Astrocyte (in vitro differentiated cells and primary cell): ENCODE results near the gene ZER1. TPM values are rescaled to one million over a fixed set of nuclear protein-coding genes. Genes with fewer than 3 reads are reported as not detected.

ENCODE experiments used
- DNase-seq: peaks from one replicate; pipeline ENCODE4 v3.0.0-alpha.2; 2010; ENCODE audit warnings: low read depth
- FAIRE-seq: peaks from 2 replicates; lab custom pipeline; 2011; peaks lifted over from hg19 to GRCh38; lab: Jason Lieb, UNC
- H2AFZ ChIP-seq: 2 replicates; pipeline ENCODE4 v1.6.0; 2012; ENCODE audit warnings: low read depth, low read length, inconsistent platforms
- H3K27ac ChIP-seq: 2 replicates; pipeline ENCODE4 v1.5.1; 2011; ENCODE audit warnings: low read depth, low read length, inconsistent platforms
- H3K27me3 ChIP-seq: 2 replicates; pipeline ENCODE4 v1.6.0; 2011; ENCODE audit warnings: low read length, inconsistent platforms; ENCODE audit not compliant: insufficient read depth
- H3K36me3 ChIP-seq: 2 replicates; pipeline ENCODE4 v1.5.1; 2011; ENCODE audit warnings: low read length, inconsistent platforms; ENCODE audit not compliant: insufficient read depth
- H3K4me1 ChIP-seq: 2 replicates; pipeline ENCODE4 v1.5.1; 2011; ENCODE audit warnings: low read length, inconsistent platforms; ENCODE audit not compliant: insufficient read depth
- H3K4me2 ChIP-seq: 2 replicates; pipeline ENCODE4 v1.6.0; 2012; ENCODE audit warnings: low read length, inconsistent platforms
- H3K4me3 ChIP-seq: 2 replicates; pipeline ENCODE4 v1.5.1; 2011; ENCODE audit warnings: low read depth, mild to moderate bottlenecking, low read length, inconsistent platforms; ENCODE audit not compliant: insufficient read depth
- H3K79me2 ChIP-seq: 2 replicates; pipeline ENCODE4 v1.6.0; 2012; ENCODE audit warnings: mild to moderate bottlenecking, low read length, inconsistent platforms; ENCODE audit not compliant: insufficient read depth
- H3K9ac ChIP-seq: 2 replicates; pipeline ENCODE4 v1.6.0; 2012; ENCODE audit warnings: mild to moderate bottlenecking, low read length, inconsistent platforms
- H3K9me3 ChIP-seq: 2 replicates; pipeline ENCODE4 v1.5.1; 2012; ENCODE audit warnings: low read depth, mild to moderate bottlenecking, low read length, inconsistent platforms; ENCODE audit not compliant: insufficient read depth
- H4K20me1 ChIP-seq: 2 replicates; pipeline ENCODE4 v1.6.0; 2012; ENCODE audit warnings: low read length, inconsistent platforms; ENCODE audit not compliant: insufficient read depth
- H3K27ac Mint-ChIP-seq: one replicate; pipeline ENCODE4 v1.8.0; 2021; ENCODE audit warnings: mild to moderate bottlenecking, mixed read lengths; ENCODE audit not compliant: unreplicated experiment
- H3K27me3 Mint-ChIP-seq: one replicate; pipeline ENCODE4 v1.8.0; 2021; ENCODE audit warnings: low read depth, mixed read lengths; ENCODE audit not compliant: unreplicated experiment
- H3K36me3 Mint-ChIP-seq: one replicate; pipeline ENCODE4 v1.8.0; 2021; ENCODE audit warnings: low read depth, mixed read lengths; ENCODE audit not compliant: unreplicated experiment
- H3K4me1 Mint-ChIP-seq: one replicate; pipeline ENCODE4 v1.8.0; 2021; ENCODE audit warnings: low read depth, mixed read lengths; ENCODE audit not compliant: unreplicated experiment
- H3K4me3 Mint-ChIP-seq: one replicate; pipeline ENCODE4 v1.8.0; 2021; ENCODE audit warnings: mild to moderate bottlenecking, moderate library complexity, mixed read lengths; ENCODE audit not compliant: unreplicated experiment
- H3K9me3 Mint-ChIP-seq: one replicate; pipeline ENCODE4 v1.8.0; 2021; ENCODE audit warnings: mild to moderate bottlenecking, mixed read lengths; ENCODE audit not compliant: unreplicated experiment
- EZH2 ChIP-seq: IDR thresholded peaks from 2 replicates; pipeline ENCODE4 v1.6.1; 2012; ENCODE audit warnings: mild to moderate bottlenecking, low read length, inconsistent platforms; ENCODE audit not compliant: insufficient read depth
- total RNA-seq: library from RNA; stranded (reverse); gene quantifications from 2 replicates; pipeline ENCODE4 v1.2.1, GENCODE V29; 2021
- TF ChIP-seq, protein P1 (sequence below): IDR thresholded peaks from 2 replicates; pipeline ENCODE4 v1.5.1; 2011; ENCODE audit warnings: low read depth, mild to moderate bottlenecking, inconsistent platforms, low read length, moderate library complexity; ENCODE audit not compliant: insufficient read depth

The ZER1 gene
- total RNA-seq, 1 donor from 2014 or later: 31.0 TPM

DNA sequence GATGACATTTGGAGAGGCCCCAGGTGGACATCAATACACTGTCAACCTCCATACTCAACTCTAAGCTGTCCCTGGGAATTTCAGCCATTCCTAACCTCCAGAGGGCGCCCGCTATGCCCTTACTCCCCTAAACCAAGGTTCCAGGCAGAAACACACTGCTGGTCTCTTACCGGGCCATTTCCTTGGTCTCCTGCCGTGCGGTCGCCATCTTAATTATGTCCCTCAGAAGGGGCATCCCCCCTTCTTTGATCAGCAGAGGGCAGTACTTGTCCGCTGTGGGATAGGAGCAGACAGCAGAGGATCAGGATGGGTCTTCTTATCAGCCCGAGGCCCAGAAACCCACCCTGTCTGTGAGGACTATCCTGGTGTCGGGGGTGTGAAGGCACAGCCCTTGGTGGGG is 38.5 kb downstream of the ZER1 start:
- Mint-ChIP-seq H3K36me3 (peaks cover 8% of the 10 kb centered on the region), H3K4me1 (no peaks in the 10 kb centered on the region), H3K4me3 (no peak overlapping the region), H3K9me3 (no peaks in the 10 kb centered on the region), H3K27ac (no peak overlapping the region), H3K27me3 (no peaks in the 10 kb centered on the region)
- no peaks in the 10 kb centered on the region for H3K79me2 ChIP-seq
- no peaks in the 10 kb centered on the region for H3K27me3 ChIP-seq
- H2AFZ ChIP-seq: peak overlapping the region; percentile 86
- peak overlapping the region; percentile 36 for H3K27ac ChIP-seq
- no peaks in the 10 kb centered on the region for H3K4me1 ChIP-seq
- DNase-seq (peak; percentile 71), FAIRE-seq (peak; percentile 52)
- TF ChIP-seq EZH2: no peak
- TF ChIP-seq, protein P1, sequence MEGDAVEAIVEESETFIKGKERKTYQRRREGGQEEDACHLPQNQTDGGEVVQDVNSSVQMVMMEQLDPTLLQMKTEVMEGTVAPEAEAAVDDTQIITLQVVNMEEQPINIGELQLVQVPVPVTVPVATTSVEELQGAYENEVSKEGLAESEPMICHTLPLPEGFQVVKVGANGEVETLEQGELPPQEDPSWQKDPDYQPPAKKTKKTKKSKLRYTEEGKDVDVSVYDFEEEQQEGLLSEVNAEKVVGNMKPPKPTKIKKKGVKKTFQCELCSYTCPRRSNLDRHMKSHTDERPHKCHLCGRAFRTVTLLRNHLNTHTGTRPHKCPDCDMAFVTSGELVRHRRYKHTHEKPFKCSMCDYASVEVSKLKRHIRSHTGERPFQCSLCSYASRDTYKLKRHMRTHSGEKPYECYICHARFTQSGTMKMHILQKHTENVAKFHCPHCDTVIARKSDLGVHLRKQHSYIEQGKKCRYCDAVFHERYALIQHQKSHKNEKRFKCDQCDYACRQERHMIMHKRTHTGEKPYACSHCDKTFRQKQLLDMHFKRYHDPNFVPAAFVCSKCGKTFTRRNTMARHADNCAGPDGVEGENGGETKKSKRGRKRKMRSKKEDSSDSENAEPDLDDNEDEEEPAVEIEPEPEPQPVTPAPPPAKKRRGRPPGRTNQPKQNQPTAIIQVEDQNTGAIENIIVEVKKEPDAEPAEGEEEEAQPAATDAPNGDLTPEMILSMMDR: peak; percentile 69
- peak overlapping the region; percentile 65 for H3K4me2 ChIP-seq
- H3K4me3 ChIP-seq: no peak overlapping the region
- peak overlapping the region; percentile 42 for H3K9ac ChIP-seq
- no peaks in the 10 kb centered on the region for H3K36me3 ChIP-seq
- no peaks in the 10 kb centered on the region for H4K20me1 ChIP-seq
- no peaks in the 10 kb centered on the region for H3K9me3 ChIP-seq

DNA sequence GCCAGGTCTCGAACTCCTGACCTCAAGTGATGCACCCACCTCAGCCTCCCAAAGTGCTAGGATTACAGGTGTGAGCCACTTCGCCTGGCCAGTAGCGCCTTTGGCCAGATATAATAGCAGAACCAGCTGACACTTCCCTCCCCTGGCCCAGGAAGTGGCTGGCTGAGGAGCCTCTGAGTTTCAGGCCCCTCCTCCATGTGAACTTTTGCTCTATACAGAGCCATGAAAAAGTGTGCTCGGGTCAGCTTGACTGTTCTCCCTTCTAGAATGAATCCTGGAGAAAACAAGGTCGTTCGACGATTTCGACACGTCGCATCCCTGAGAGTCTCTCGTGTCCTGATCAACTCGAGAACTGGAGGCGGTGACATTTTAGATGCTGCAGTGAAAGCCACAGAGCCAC is 39.2 kb downstream of the ZER1 start:
- Mint-ChIP-seq H3K4me3 (no peak overlapping the region), H3K27ac (no peak overlapping the region), H3K36me3 (peaks cover 8% of the 10 kb centered on the region), H3K27me3 (no peaks in the 10 kb centered on the region), H3K9me3 (no peaks in the 10 kb centered on the region), H3K4me1 (no peaks in the 10 kb centered on the region)
- Histone ChIP-seq H3K36me3 (no peaks in the 10 kb centered on the region), H3K9me3 (no peaks in the 10 kb centered on the region), H3K27ac (no peak overlapping the region), H3K4me2 (no peak overlapping the region), H3K9ac (no peak overlapping the region), H2AFZ (no peak overlapping the region), H3K27me3 (no peaks in the 10 kb centered on the region), H3K79me2 (no peaks in the 10 kb centered on the region), H3K4me3 (no peak overlapping the region), H4K20me1 (no peaks in the 10 kb centered on the region), H3K4me1 (no peaks in the 10 kb centered on the region)
- FAIRE-seq (no peak), DNase-seq (no peak)
- TF ChIP-seq, protein P1: no peak
- no peak for TF ChIP-seq EZH2

DNA sequence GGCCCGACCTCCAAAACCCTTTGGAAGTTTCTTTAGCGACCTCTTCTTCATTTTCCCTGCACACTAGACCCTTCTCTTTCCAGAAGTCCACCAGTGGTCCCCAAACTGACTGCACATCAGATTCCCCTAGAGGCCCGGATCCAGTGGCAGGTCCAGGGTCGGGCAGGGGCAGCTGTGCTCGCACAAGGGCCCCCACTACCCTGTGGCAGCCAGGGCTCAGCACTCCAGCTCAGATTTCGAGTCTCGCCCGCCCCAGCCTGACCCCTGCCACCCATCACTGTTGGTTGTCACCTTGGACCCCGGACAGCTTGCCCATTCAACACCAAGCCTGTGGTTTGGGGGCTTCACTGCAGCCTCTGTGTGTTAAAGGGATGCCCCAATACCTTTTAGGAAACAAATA is 40.0 kb downstream of the ZER1 start:
- H3K27ac Mint-ChIP-seq: no peak overlapping the region
- no peaks in the 10 kb centered on the region for H3K4me1 ChIP-seq
- no peak overlapping the region for H3K4me3 Mint-ChIP-seq
- H4K20me1 ChIP-seq: no peaks in the 10 kb centered on the region
- no peaks in the 10 kb centered on the region for H3K36me3 ChIP-seq
- no peak overlapping the region for H2AFZ ChIP-seq
- H3K9me3 ChIP-seq: no peaks in the 10 kb centered on the region
- FAIRE-seq: no peak
- no peaks in the 10 kb centered on the region for H3K9me3 Mint-ChIP-seq
- H3K27me3 ChIP-seq: no peaks in the 10 kb centered on the region
- no peak overlapping the region for H3K27ac ChIP-seq
- H3K4me1 Mint-ChIP-seq: no peaks in the 10 kb centered on the region
- no peak for TF ChIP-seq EZH2
- TF ChIP-seq, protein P1: no peak
- no peaks in the 10 kb centered on the region for H3K79me2 ChIP-seq
- DNase-seq: no peak
- no peak overlapping the region for H3K9ac ChIP-seq
- H3K27me3 Mint-ChIP-seq: no peaks in the 10 kb centered on the region
- H3K36me3 Mint-ChIP-seq: peaks cover 4% of the 10 kb centered on the region
- no peak overlapping the region for H3K4me2 ChIP-seq
- no peak overlapping the region for H3K4me3 ChIP-seq
